HCT116 (cell line): ENCODE data around the gene TXNDC11. TPM values are rescaled to one million over a fixed set of nuclear protein-coding genes. Genes with fewer than 3 reads are reported as not detected.

ENCODE experiments used
- ATAC-seq: fragments of 200-7000 bp; cut with Tn5 transposase; 2 replicates; pipeline ENCODE4 v1.9.1; 2020; ENCODE audit warnings: mild to moderate bottlenecking, moderate library complexity
- BruUV-seq: library from RNA; stranded (reverse); fragments of 400-500 nt; replicated peaks from 2 replicates; lab custom pipeline; 2021; lab: Mats Ljungman, UMichigan
- CTCF ChIA-PET: fragments of 300-600 bp; sonication (Branson Sonifier 250); formaldehyde crosslinking; loops from one replicate; lab custom pipeline; 2021; ENCODE audit warnings: antibody characterized with exemption; lab: Charles Lee
- POLR2A ChIA-PET: fragments of 300-600, 350-600 bp; sonication (Branson Sonifier 250); formaldehyde crosslinking; loops from one replicate; lab custom pipeline; 2021; ENCODE audit warnings: antibody characterized with exemption; lab: Charles Lee
- RAD21 ChIA-PET, 2 experiments: fragments of 300-600 bp; sonication (Branson Sonifier 250); formaldehyde crosslinking; loops; one replicate each; lab custom pipeline; 2023; ENCODE audit warnings: low total read pairs in 2 of 2; ENCODE audit not compliant: uncharacterized antibody in 2 of 2, unreplicated experiment in 2 of 2, low non-redundant PET in 1 of 2; lab: Charles Lee
- DNase-seq: peaks from one replicate; pipeline ENCODE4 v3.0.0-alpha.2; 2010; ENCODE audit warnings: low read depth, low spot score
- H2AFZ ChIP-seq: fragments of 200-600 bp; shearing (Covaris generic), sonication (generic); 2 replicates; pipeline ENCODE4 v1.6.1; 2017; ENCODE audit warnings: low read depth, mixed run types, mixed read lengths, antibody characterized with exemption, low read length; ENCODE audit not compliant: poor library complexity, severe bottlenecking
- H3K27ac ChIP-seq: 2 replicates; pipeline ENCODE4 v1.5.1; 2012; ENCODE audit warnings: low read depth, low read length
- H3K27me3 ChIP-seq: fragments of 200-600 bp; sonication (generic); 2 replicates; pipeline ENCODE4 v1.6.1; 2016; ENCODE audit warnings: mixed run types, low read length, mixed read lengths; ENCODE audit not compliant: insufficient read depth
- H3K36me3 ChIP-seq, 2 experiments: fragments of 200-500 bp in 1 of 2; fragments of 200-600 bp in 1 of 2; sonication (Bioruptor generic) in 1 of 2; sonication (generic) in 1 of 2; 2 replicates each; pipeline versions ENCODE4 v1.5.1 to v1.6.1; 2014 to 2016; ENCODE audit warnings: low read length in 2 of 2, inconsistent platforms in 1 of 2, mixed read lengths in 1 of 2, mixed run types in 1 of 2; ENCODE audit not compliant: insufficient read depth in 2 of 2, control insufficient read depth in 1 of 2
- H3K4me1 ChIP-seq, 2 experiments: fragments of 200-600 bp in 1 of 2; sonication (generic) in 1 of 2; 2 replicates each; pipeline versions ENCODE4 v1.5.1 to v1.6.1; 2012 to 2017; ENCODE audit warnings: low read length in 2 of 2, inconsistent platforms in 1 of 2, mild to moderate bottlenecking in 1 of 2, mixed read lengths in 1 of 2, mixed run types in 1 of 2, moderate library complexity in 1 of 2; ENCODE audit not compliant: insufficient read depth in 2 of 2, control insufficient read depth in 1 of 2
- H3K4me2 ChIP-seq: fragments of 200-600 bp; sonication (generic); 2 replicates; pipeline ENCODE4 v1.6.1; 2017; ENCODE audit warnings: mixed run types, low read length, mixed read lengths
- H3K4me3 ChIP-seq, 2 experiments: fragments of 200-600 bp in 1 of 2; sonication (generic) in 1 of 2; replicated peaks in 1 of 2; 2 replicates each; pipeline ENCODE4 v1.5.1; 2011 to 2016; ENCODE audit warnings: low read length in 2 of 2, control low read depth in 1 of 2, low read depth in 1 of 2, mild to moderate bottlenecking in 1 of 2, mixed read lengths in 1 of 2, mixed run types in 1 of 2
- H3K79me2 ChIP-seq: fragments of 200-600 bp; sonication (generic); 2 replicates; pipeline ENCODE4 v1.6.1; 2017; ENCODE audit warnings: mild to moderate bottlenecking, mixed run types, low read length, moderate library complexity, mixed read lengths; ENCODE audit not compliant: insufficient read depth
- H3K9ac ChIP-seq: fragments of 200-600 bp; sonication (generic); 2 replicates; pipeline ENCODE4 v1.6.1; 2016; ENCODE audit warnings: low read length, mixed read lengths
- H3K9me2 ChIP-seq: fragments of 200-600 bp; sonication (generic), shearing (Covaris generic); 2 replicates; pipeline ENCODE4 v1.6.1; 2017; ENCODE audit warnings: mixed run types, mild to moderate bottlenecking, moderate library complexity; ENCODE audit not compliant: insufficient read depth
- H3K9me3 ChIP-seq, 2 experiments: fragments of 200-500 bp in 1 of 2; fragments of 200-600 bp in 1 of 2; sonication (Bioruptor generic) in 1 of 2; sonication (generic) in 1 of 2; 2 replicates each; pipeline ENCODE4 v1.6.1; 2014 to 2017; ENCODE audit warnings: low read length in 2 of 2, mixed read lengths in 2 of 2, inconsistent platforms in 1 of 2, low read depth in 1 of 2, mild to moderate bottlenecking in 1 of 2, mixed run types in 1 of 2, moderate library complexity in 1 of 2; ENCODE audit not compliant: control insufficient read depth in 1 of 2, insufficient read depth in 1 of 2
- H4K20me1 ChIP-seq: fragments of 200-600 bp; sonication (generic), shearing (Covaris generic); 2 replicates; pipeline ENCODE4 v1.6.1; 2017; ENCODE audit warnings: mixed run types, mild to moderate bottlenecking, moderate library complexity; ENCODE audit not compliant: insufficient read depth
- CEBPB ChIP-seq: IDR thresholded peaks from 2 replicates; pipeline ENCODE4 v1.6.1; 2012; ENCODE audit warnings: low read depth
- EGR1 ChIP-seq: IDR thresholded peaks from 2 replicates; pipeline ENCODE4 v1.6.1; 2012; ENCODE audit warnings: low read depth
- ELF1 ChIP-seq: IDR thresholded peaks from 2 replicates; pipeline ENCODE4 v1.6.1; 2012; ENCODE audit warnings: low read depth, borderline replicate concordance
- EZH2phosphoT487 ChIP-seq: fragments of 200-600 bp; IDR thresholded peaks from 2 replicates; pipeline ENCODE4 v1.6.1; 2018; ENCODE audit warnings: antibody characterized with exemption, borderline replicate concordance
- FOSL1 ChIP-seq: IDR thresholded peaks from 2 replicates; pipeline ENCODE4 v1.6.1; 2012; ENCODE audit warnings: low read depth
- JUND ChIP-seq: IDR thresholded peaks from 2 replicates; pipeline ENCODE4 v1.6.1; 2012
- POLR2A ChIP-seq: IDR thresholded peaks from 2 replicates; pipeline ENCODE4 v1.7.0; 2011; ENCODE audit warnings: borderline replicate concordance; ENCODE audit not compliant: insufficient read depth, insufficient read length; ENCODE audit errors: extremely low read depth
- POLR2AphosphoS5 ChIP-seq: IDR thresholded peaks from 2 replicates; pipeline ENCODE4 v1.6.1; 2011; ENCODE audit warnings: mild to moderate bottlenecking, low read depth, low read length, moderate library complexity
- RAD21 ChIP-seq: IDR thresholded peaks from 2 replicates; pipeline ENCODE4 v1.6.1; 2012; ENCODE audit warnings: low read depth, mild to moderate bottlenecking
- SIN3A ChIP-seq: IDR thresholded peaks from 2 replicates; pipeline ENCODE4 v1.6.1; 2012; ENCODE audit warnings: low read depth
- SP1 ChIP-seq: IDR thresholded peaks from 2 replicates; pipeline ENCODE4 v1.6.1; 2012; ENCODE audit warnings: low read depth
- SRF ChIP-seq: IDR thresholded peaks from 2 replicates; pipeline ENCODE4 v1.6.1; 2012; ENCODE audit warnings: low read depth
- ZFX ChIP-seq: fragments of 450-650 bp; IDR thresholded peaks from 2 replicates; pipeline ENCODE4 v1.6.1; 2017
- intact Hi-C: fragments of 100-400 bp; cut with micrococcal nuclease; formaldehyde crosslinking; loops from 2 replicates; pipeline ENCODE4 v1.10.0; 2022
- total RNA-seq: library from RNA; stranded (reverse); gene quantifications from one replicate; pipeline ENCODE4 v1.2.1, GENCODE V29; 2021; ENCODE audit not compliant: unreplicated experiment
- TF ChIP-seq, protein P1 (sequence below): IDR thresholded peaks from 2 replicates; pipeline ENCODE4 v1.6.1; 2012
- TF ChIP-seq, protein P2 (sequence below), 3 experiments: fragments of 200-600 bp in 1 of 3; sonication (generic) in 1 of 3; IDR thresholded peaks in 2 of 3; conservative IDR thresholded peaks in 1 of 3; 2 replicates each; pipeline ENCODE4 v1.5.1; 2012 to 2017; ENCODE audit warnings: low read depth in 2 of 3, low read length in 2 of 3, antibody characterized with exemption in 1 of 3, borderline replicate concordance in 1 of 3, control low read depth in 1 of 3, mild to moderate bottlenecking in 1 of 3, mixed read lengths in 1 of 3, mixed run types in 1 of 3, moderate library complexity in 1 of 3; ENCODE audit not compliant: insufficient read depth in 1 of 3
- TF ChIP-seq, protein P3 (sequence below): IDR thresholded peaks from 2 replicates; pipeline ENCODE4 v1.6.1; 2011; ENCODE audit warnings: mild to moderate bottlenecking, low read length, moderate library complexity; ENCODE audit not compliant: insufficient replicate concordance; ENCODE audit errors: extremely low read depth

The TXNDC11 gene
- total RNA-seq, 1 experiment from 2014 or later, result 26.8 TPM

DNA sequence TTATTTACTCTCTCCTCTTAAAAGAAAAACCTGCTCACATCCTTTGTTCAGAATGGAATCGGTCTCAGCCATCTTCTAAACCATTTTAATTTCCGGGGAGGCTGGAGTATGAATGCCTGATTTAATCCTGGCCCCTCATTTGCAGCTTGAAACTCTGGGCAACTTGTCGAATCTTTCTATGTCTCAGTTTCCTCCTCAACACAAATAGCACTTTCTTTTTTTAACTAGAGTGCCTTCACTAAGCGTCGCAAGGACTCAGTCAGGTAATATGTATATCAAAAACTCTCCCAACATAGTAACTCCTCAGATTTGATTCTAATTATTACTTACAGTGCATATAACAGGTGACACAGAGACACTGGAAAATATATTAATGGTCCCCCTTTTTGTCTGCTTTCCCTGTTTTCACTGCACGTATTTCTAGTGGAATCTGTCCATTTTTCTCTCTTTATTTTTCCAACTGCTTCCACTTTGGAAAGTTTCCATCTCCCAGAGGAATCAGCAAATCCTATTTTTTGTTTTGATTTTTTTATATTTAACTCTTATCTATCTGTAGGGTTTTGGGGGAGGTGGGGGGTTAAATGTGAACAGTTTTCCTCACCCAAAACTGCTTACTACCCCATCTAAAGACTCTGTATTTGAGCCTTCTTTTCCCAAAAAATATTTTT is 55.8 kb downstream of the TXNDC11 start:
- H3K9ac ChIP-seq, result no peak overlapping the region
- ATAC-seq, result no peak
- H3K4me2 ChIP-seq, result no peak overlapping the region
- intact Hi-C loops, result no loop called here
- TF ChIP-seq SP1 (no peak), JUND (no peak), SRF (no peak), RAD21 (no peak), ZFX (no peak), SIN3A (no peak), FOSL1 (no peak), POLR2A (no peak), POLR2AphosphoS5 (no peak), EGR1 (no peak), ELF1 (no peak), EZH2phosphoT487 (no peak), CEBPB (no peak)
- TF ChIP-seq, protein P1, sequence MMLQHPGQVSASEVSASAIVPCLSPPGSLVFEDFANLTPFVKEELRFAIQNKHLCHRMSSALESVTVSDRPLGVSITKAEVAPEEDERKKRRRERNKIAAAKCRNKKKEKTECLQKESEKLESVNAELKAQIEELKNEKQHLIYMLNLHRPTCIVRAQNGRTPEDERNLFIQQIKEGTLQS, result no peak
- TF ChIP-seq, protein P2, sequence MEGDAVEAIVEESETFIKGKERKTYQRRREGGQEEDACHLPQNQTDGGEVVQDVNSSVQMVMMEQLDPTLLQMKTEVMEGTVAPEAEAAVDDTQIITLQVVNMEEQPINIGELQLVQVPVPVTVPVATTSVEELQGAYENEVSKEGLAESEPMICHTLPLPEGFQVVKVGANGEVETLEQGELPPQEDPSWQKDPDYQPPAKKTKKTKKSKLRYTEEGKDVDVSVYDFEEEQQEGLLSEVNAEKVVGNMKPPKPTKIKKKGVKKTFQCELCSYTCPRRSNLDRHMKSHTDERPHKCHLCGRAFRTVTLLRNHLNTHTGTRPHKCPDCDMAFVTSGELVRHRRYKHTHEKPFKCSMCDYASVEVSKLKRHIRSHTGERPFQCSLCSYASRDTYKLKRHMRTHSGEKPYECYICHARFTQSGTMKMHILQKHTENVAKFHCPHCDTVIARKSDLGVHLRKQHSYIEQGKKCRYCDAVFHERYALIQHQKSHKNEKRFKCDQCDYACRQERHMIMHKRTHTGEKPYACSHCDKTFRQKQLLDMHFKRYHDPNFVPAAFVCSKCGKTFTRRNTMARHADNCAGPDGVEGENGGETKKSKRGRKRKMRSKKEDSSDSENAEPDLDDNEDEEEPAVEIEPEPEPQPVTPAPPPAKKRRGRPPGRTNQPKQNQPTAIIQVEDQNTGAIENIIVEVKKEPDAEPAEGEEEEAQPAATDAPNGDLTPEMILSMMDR (IDR thresholded peaks at IDR 0.05 in 2 of 3, conservative IDR thresholded peaks at IDR 0.05 in 1 of 3; ENCODE audit: borderline replicate concordance in 1 of 3, insufficient read depth in 1 of 3, low read depth in 2 of 3, low read length in 2 of 3), result no peak
- TF ChIP-seq, protein P3, sequence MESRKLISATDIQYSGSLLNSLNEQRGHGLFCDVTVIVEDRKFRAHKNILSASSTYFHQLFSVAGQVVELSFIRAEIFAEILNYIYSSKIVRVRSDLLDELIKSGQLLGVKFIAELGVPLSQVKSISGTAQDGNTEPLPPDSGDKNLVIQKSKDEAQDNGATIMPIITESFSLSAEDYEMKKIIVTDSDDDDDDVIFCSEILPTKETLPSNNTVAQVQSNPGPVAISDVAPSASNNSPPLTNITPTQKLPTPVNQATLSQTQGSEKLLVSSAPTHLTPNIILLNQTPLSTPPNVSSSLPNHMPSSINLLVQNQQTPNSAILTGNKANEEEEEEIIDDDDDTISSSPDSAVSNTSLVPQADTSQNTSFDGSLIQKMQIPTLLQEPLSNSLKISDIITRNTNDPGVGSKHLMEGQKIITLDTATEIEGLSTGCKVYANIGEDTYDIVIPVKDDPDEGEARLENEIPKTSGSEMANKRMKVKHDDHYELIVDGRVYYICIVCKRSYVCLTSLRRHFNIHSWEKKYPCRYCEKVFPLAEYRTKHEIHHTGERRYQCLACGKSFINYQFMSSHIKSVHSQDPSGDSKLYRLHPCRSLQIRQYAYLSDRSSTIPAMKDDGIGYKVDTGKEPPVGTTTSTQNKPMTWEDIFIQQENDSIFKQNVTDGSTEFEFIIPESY, result no peak
- H3K4me3 ChIP-seq, result no peak overlapping the region
- H3K9me2 ChIP-seq, result no peaks in the 10 kb centered on the region
- peaks cover 32% of the 10 kb centered on the region in 2 experiments for H3K36me3 ChIP-seq
- no peak overlapping the region for H2AFZ ChIP-seq
- RAD21 ChIA-PET, result no interaction called here
- no peak overlapping the region for H3K27ac ChIP-seq
- no peaks in the 10 kb centered on the region for H3K4me1 ChIP-seq
- DNase-seq, result no peak
- H3K9me3 ChIP-seq, result no peaks in the 10 kb centered on the region
- no TSS peak for BruUV-seq
- CTCF ChIA-PET, result no interaction called here
- no peaks in the 10 kb centered on the region for H3K27me3 ChIP-seq
- POLR2A ChIA-PET, result no interaction called here
- H3K79me2 ChIP-seq, result 0 out of 2 replicates have a peak, but pooled peaks cover 3% of the 10 kb centered on the region
- H4K20me1 ChIP-seq, result no peaks in the 10 kb centered on the region
